HFFc6 (cell line): ENCODE results near the gene KIF26A. TPM values are rescaled to one million over a fixed set of nuclear protein-coding genes. Genes with fewer than 3 reads are reported as not detected.

Experiments used
- DNase-seq: peaks from one replicate; pipeline ENCODE4 v3.0.0-alpha.2; 2018
- H3K27ac Mint-ChIP-seq: 2 replicates; pipeline ENCODE4 v1.8.0; 2020; ENCODE audit warnings: mild to moderate bottlenecking, mixed read lengths
- H3K27me3 Mint-ChIP-seq: 2 replicates; pipeline ENCODE4 v1.8.0; 2021; ENCODE audit warnings: mild to moderate bottlenecking, moderate library complexity, mixed read lengths; ENCODE audit not compliant: insufficient read depth
- H3K36me3 Mint-ChIP-seq: 2 replicates; pipeline ENCODE4 v1.8.0; 2021; ENCODE audit warnings: low read depth, mixed read lengths
- H3K4me1 Mint-ChIP-seq: 2 replicates; pipeline ENCODE4 v1.8.0; 2020; ENCODE audit warnings: low read depth, mixed read lengths
- H3K4me3 Mint-ChIP-seq: 2 replicates; pipeline ENCODE4 v1.8.0; 2020; ENCODE audit warnings: mild to moderate bottlenecking, moderate library complexity, mixed read lengths
- H3K9me3 Mint-ChIP-seq: 2 replicates; pipeline ENCODE4 v1.8.0; 2020; ENCODE audit warnings: mild to moderate bottlenecking, mixed read lengths
- CTCF ChIP-seq: fragments of 200-600 bp; sonication (generic); IDR thresholded peaks from 2 replicates; pipeline ENCODE4 v1.5.0; 2021; ENCODE audit warnings: antibody characterized with exemption, mild to moderate bottlenecking
- total RNA-seq, 6 experiments: library from RNA; stranded (reverse); fragmentation: NEBNext Ultra II Directional; extraction: Animal tissue kit (Norgen Biotek cat#: 25700); gene quantifications; 2 replicates in 1 of 6; 3 replicates in 5 of 6; pipeline ENCODE4 v1.2.3, GENCODE V29; 2021

The KIF26A gene
- total RNA-seq, 6 experiments from 2014 or later: 0.07 to 0.09 TPM; not detected in 4

- Mint-ChIP-seq H3K36me3 (peaks cover 10% of the 10 kb centered on the region; the same call in 1 of the 2 replicates), H3K9me3 (peaks cover 11% of the 10 kb centered on the region), H3K4me1 (no peaks in the 10 kb centered on the region), H3K4me3 (no peak overlapping the region), H3K27me3 (peaks cover 15% of the 10 kb centered on the region), H3K27ac (no peak overlapping the region)
- no peak for TF ChIP-seq CTCF
- no peak for DNase-seq
Measured at GRCh38 chr14:104134061-104134965, 4.1 kb upstream of the KIF26A start.

GRCh38 chr14:104135121-104135903, 3.1 kb upstream of the KIF26A start:
- no peak overlapping the region for H3K27ac Mint-ChIP-seq

DNA sequence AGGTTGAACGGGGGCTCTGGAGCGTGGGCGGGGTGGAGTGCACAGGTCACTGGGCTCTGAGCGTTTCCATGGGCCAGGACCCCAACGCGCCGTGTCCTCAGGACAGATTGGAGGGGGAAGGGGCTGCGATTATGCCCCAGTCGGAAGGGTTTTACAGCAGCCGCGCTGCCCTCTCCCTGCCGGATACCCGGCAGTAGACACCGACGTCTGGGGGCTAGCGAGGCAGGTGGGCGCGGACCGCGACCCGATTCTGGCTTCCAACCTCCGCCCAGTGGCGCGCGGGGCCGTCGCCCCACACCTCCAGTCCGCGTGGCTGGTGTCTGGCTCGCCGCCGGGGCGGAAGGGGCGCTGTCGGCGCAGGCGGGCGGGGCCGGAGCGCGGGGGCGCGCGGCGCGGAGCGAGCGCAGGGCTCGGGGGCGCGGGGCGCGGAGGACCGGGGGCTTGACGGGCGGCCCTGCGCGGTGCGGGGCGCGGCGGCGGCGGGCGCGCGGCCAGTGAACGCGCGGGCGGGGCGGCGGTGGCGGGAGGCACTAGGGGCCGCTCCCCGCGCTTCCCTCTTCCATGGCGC, 2.4 kb upstream of the KIF26A start:
- no peak for TF ChIP-seq CTCF
- peaks cover 20% of the 10 kb centered on the region for H3K27me3 Mint-ChIP-seq
- H3K36me3 Mint-ChIP-seq: no peaks in the 10 kb centered on the region
- no peaks in the 10 kb centered on the region for H3K9me3 Mint-ChIP-seq
- H3K4me1 Mint-ChIP-seq: no peaks in the 10 kb centered on the region
- H3K4me3 Mint-ChIP-seq: no peak overlapping the region
- DNase-seq: no peak
- no peak overlapping the region for H3K27ac Mint-ChIP-seq

More at GRCh38 chr14:104135121-104135903, 3.1 kb upstream of the KIF26A start:
- peaks cover under 1% of the 10 kb centered on the region for H3K9me3 Mint-ChIP-seq
- peaks cover 18% of the 10 kb centered on the region for H3K27me3 Mint-ChIP-seq
- peak; percentile 43; the same call in 1 of the 2 replicates for TF ChIP-seq CTCF
- peaks cover under 1% of the 10 kb centered on the region; the same call in 1 of the 2 replicates for H3K36me3 Mint-ChIP-seq
- H3K4me1 Mint-ChIP-seq: no peaks in the 10 kb centered on the region
- no peak overlapping the region for H3K4me3 Mint-ChIP-seq
- DNase-seq: no peak

DNA sequence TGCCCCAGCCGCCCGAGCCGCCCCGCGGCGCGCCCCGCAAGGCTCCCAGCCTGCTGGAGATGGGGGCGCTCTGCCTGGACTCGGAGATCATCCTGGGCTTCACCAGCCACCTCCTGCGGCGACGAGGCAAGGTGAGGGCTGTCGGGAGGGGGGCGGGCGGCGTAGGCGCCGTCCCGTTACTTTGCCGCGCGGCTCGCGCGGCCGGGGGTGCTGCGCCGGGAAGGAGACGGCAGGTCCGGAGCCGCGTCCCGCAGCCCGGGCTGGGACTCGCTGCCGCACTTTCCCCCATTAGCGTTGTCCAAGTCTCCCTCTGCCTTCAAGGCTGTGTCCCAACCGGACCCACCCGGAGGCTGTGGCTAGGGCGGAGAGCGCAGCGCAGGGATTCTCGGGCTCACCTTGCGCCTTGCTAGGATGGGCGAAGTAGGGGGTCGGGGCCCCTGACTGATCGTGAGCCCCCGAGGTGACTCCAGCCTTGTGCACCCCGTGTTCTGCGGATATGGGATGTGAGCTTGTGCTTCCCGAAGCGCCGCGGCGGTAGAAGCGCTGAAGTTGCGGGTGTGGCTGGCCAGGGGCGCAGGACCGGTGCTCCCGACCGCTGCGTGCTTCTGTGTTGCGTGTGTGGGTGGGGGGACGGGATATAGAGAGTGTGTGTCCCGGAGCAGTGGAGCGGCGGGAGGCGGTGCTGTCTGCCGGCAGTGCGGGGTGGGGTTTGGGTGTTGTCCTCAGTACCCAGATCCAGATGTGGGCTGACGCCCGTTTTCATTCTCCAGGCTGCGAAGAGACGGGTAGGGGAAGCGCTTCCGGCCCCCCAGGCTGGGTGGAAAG, 1.7 kb upstream of the KIF26A start:
- peaks cover 20% of the 10 kb centered on the region for H3K27me3 Mint-ChIP-seq
- no peak for TF ChIP-seq CTCF
- no peaks in the 10 kb centered on the region for H3K9me3 Mint-ChIP-seq
- no peak overlapping the region for H3K27ac Mint-ChIP-seq
- H3K4me3 Mint-ChIP-seq: 0 out of 2 replicates have a peak overlapping the region, but pooled peaks have one; percentile 11
- H3K36me3 Mint-ChIP-seq: no peaks in the 10 kb centered on the region
- H3K4me1 Mint-ChIP-seq: no peaks in the 10 kb centered on the region
- no peak for DNase-seq
